Left kidney (tissue), 2 donors: Measurements from ENCODE around the gene E2F6. TPM values are rescaled to one million over a fixed set of nuclear protein-coding genes. Genes with fewer than 3 reads are reported as not detected.

Source experiments
- DNase-seq: peaks from one replicate; pipeline ENCODE4 v3.0.0-alpha.2; 2013
- polyA plus RNA-seq: library from polyadenylated mRNA; unstranded; fragments of 120-200 nt; gene quantifications from one replicate; pipeline ENCODE4 v1.2.1, GENCODE V29; 2013; ENCODE audit not compliant: insufficient read length

E2F6 gene
- polyA plus RNA-seq, 1 donor, result 24.4 TPM

DNA sequence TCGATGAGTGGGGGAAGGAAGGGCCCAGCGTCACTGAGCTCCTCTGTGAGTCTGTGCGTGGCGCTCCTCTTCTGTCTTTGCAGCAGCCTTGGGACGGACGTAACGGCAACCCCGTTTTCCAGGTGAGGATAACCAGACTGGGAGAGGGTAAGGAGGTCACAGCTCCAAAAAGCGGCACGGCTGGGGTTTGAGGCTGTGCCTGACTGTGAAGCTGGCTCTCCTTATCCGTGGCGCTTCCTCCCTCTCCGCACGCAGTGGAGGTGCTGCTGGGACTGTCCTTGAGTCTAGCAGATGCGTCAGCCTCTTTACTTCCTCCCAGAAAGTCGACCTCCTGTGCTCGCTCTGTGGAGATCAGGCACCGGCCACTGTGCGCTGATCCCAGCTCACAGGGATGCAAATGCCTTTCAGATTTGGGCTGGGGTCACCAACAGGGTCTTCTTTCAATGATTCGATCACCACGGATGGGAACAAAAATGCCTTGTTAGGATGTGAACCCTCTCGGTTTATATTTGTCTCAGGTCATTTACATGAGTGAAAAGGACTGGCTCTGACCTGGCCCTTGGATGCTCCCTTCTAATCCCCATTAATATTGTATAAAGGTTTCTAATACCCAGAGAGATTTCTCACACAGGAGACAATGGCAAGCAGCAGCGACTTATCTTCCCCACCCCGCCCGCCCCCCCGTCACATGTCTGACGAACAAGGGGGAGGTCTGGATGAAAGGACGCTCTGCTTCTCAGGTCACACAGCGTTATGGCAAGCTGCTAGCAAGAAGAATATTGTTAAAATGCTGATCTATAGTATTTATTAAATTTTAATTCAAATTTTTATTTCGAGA, 30.1 kb upstream of the E2F6 start:
- DNase-seq, result no peak

DNA sequence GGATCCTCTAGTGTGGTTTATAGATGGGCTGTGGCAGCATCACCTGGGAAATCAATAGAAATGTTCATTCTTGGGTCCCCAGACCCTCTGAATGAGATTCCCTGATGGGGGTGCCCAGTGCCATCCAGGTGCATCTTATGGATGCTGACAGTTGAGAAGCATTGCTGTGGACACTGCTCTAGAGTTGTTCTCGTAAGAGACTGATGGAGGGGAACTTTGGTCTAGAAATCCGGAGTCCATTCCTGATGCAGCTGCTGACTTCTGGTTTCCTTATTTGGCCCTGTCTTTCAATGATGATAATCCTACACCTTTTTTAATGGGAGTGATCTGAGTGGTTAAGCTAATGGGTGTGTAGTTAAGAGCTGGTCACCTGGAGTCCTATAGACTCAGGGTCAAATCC, 28.3 kb upstream of the E2F6 start:
- no peak for DNase-seq

DNA sequence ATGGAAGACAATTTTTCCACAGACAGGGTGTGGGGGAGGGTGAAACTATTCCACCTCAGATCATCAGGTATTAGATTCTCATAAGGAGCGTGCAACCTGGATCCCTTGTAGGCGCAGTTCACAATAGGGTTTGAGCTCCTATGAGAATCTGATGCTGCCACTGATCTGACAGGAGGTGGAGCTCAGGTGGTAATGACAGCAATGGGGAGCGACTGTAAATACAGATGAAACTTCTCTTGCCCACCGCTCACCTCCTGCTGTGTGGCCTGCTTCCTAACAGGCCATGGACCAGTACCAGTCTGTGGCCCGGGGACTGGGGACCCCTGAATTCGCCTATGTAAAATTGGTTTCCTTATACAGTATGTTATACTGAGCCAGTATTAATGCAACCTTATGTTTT, 27.3 kb upstream of the E2F6 start:
- DNase-seq, result no peak

DNA sequence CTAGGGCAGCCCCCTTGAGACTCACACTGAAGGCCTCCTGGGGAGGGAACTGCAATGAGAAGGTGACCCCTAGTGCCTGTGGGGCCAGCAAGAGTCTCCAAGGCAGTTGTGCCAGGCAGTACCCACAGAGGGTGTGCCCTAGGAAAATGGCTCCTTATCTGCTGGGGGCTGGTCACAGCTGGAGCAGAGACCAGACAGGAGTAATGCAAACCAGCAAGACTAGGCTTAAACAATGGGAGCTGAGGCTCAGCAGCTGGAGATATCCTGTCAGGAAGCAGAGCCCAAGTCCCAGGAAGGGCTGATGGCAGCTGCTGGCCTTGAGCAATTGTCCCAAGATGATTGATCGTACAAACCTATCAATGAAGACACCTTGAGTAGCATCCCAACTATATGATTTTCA, 26.8 kb upstream of the E2F6 start:
- no peak for DNase-seq

DNA sequence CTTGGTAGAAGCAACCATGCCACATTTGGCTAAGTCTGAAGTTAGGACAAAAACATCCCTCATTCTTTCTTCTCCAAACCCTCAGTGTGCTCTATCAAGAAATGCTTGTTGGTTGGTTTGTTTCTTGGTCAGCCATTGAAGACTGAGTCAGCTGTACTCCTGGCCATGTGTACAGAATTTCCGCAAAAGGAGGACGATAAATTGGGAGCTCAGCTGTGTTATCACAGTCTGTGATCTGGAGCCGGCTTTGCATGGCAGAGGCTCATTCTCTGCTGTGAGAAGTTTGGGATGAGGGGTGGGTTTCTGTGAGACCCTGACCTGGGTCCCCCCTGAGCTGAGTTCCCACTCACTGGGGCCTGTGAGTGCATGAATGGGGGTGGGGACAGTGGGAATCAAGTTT, 26.3 kb upstream of the E2F6 start:
- DNase-seq, result no peak

DNA sequence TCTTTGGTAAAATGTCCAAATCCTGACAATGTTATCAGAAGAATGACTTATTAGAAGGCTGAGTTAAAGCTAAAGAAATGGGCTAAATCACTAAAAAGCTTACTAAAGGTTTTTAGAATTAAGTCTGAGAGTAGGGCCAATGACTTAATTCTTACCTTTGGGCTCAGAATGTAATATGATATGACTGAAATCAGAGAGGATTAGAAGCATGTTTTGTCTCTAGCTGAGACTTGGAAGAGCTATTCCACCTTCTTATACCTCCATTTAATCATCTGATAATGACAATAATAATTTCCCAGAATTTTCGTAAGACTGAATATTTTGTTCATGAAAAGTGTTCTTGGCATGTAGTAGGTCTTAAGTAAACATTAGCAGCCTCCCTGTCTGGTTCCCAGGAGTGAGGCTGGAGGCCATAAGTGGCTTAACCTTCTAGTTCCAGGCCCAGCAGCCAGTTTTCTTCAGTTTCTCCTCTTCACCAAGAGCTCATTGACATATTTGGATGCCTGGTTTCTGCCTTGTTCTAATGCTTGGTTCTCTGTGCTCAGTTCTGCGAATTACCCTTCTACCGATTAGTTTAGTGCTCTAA, 25.5 kb upstream of the E2F6 start:
- DNase-seq, result no peak

GRCh38 chr2:11490194-11490593, 24.2 kb upstream of the E2F6 start:
- no peak for DNase-seq

DNA sequence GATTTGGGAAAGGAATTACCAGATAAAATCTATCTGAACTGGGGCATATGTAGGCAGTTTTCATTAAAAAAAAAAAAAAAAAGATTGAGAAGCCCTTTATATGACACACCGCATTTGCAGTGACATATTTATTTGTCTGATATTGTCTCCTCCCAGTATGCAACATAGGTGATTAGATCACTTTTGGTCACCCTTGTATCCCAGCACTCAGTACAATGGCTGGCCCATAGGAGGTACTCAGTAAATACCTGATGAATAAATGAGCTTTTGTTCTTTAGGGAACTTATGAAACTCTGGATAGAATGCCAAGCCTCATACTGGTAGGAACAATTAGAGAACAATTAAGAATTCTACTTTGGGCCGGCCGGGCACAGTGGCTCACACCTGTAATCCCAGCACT, 22.8 kb upstream of the E2F6 start:
- DNase-seq, result no peak

DNA sequence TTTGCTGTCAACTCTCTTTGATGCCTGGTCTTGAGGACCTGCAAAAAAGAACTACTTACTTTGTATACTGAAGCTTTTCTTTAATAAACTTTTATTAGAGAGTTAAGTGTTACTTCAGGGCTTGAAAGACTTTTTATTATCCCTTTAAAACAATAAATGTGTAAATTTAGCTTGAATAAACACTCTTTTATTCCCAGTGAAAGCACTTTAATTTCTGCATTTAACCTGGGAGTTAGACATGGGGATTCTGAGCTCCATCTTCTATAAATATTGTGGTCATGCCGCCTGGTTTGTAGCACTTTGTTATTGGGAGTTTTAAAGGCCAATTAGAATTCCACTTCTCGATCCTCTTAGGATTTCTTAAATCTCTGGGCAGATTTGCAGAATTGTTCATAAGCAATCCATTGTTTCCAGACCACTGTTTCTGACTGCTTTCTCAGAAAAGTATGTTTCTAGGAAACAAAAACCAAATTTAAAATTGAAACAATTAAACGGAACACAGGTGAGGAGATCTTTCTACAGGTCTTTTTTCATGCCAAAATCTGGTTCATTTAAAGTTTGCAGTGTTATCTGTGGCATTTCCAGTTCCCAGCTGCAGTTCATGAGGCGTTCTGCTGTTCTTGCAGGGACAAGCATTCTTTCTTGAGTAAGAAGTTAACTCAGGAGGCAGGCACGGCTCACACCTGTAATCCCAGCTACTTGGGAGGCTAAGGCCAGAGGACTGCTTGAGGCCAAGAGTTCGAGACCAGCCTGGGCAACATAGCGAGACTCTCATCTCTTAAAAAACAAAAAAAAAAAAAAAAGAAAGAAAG, 18.1 kb upstream of the E2F6 start:
- DNase-seq, result no peak

- peak; percentile 71 for DNase-seq
These were observed 16.6 kb upstream of the E2F6 start for GRCh38 chr2:11482473-11483035.

GRCh38 chr2:11481789-11482472, 16.0 kb upstream of the E2F6 start:
- DNase-seq, result no peak

DNA sequence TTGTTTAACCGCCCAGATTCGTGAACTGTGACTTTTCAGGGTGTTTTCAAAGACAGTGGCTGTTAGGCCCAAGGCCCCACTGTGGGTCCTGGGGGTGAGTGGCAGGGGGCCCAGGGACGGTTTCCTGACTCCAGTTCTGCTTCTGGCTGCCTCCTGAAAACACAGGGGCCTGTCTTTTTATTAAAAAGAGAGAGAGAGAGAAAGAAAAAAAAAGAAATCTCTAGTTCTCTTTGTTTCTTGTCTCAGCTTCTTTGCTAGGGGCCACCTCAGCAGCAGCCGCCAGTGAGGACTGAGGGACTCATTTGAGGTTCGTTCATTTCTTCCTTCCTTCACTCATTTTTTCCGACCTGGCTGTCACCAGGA, 15.4 kb upstream of the E2F6 start:
- no peak for DNase-seq

DNA sequence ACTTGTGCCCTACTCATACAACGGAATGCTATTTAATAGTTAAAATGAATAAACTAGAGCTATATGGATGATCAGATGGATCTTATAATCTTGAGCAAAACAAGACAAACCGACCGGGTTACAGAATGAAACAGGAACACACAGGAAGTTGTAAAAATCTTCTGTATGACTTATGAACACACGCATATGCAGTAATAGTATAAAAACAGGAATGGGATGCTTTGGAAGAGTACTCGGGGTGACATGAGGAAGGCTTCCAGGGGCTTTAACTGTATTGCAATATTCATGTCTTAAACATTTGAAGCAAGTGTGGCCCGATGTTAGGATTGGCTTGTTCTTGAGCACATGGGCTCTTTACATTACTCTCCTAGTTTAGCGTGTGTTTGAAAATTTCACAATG, 14.9 kb upstream of the E2F6 start:
- no peak for DNase-seq

- DNase-seq, result no peak
These were observed 14.4 kb upstream of the E2F6 start for GRCh38 chr2:11480406-11480805.

GRCh38 chr2:11478899-11479605, 13.1 kb upstream of the E2F6 start:
- no peak for DNase-seq

GRCh38 chr2:11477994-11478393, 12.0 kb upstream of the E2F6 start:
- peak; percentile 87 for DNase-seq

- no peak for DNase-seq
These were observed 7.9 kb upstream of the E2F6 start for GRCh38 chr2:11473659-11474433.

GRCh38 chr2:11467749-11468148, 1.8 kb upstream of the E2F6 start:
- no peak for DNase-seq

- no peak for DNase-seq
These were observed 1.2 kb upstream of the E2F6 start for GRCh38 chr2:11467129-11467649.

GRCh38 chr2:11466307-11467128, 557 bp upstream of the E2F6 start:
- no peak for DNase-seq
